ENCODE measurements around the gene P3H3. TPM values are rescaled to one million over a fixed set of nuclear protein-coding genes. Genes with fewer than 3 reads are reported as not detected.
A peak's percentile ranks its signal among the peaks of the same experiment; 100 is the strongest.

P3H3 gene
- total and polyA plus RNA-seq, 9 of the 15 experiments (the other 6 are each of a cell fraction or from before 2014, with no cell fraction given): 0.03 to 15.0 (median 4.8) TPM

GRCh38 chr12:6867413-6868210 lies 39.4 kb downstream of the P3H3 start, which contains the start of gene TPI1 (continued):
- TF ChIP-seq MGA (IDR thresholded peaks at IDR 0.05): peak; percentile 50; the same call in 1 of the 2 replicates
- TF ChIP-seq HNRNPK (IDR thresholded peaks at IDR 0.05; ENCODE audit: low read depth, low read length, poor library complexity, severe bottlenecking): peak; percentile 26
- TF ChIP-seq MED1 (CRISPR knock-in tag; IDR thresholded peaks at IDR 0.05; ENCODE audit: borderline replicate concordance): 0 out of 2 replicates have a peak, but pooled peaks have one; percentile 81
- TF ChIP-seq ZNF583 (CRISPR knock-in tag; IDR thresholded peaks at IDR 0.05): no peak
- no peak for TF ChIP-seq HCFC1 (IDR thresholded peaks at IDR 0.05; ENCODE audit: low read depth, low read length)
- no peak for TF ChIP-seq SAP30 (IDR thresholded peaks at IDR 0.05; ENCODE audit: borderline replicate concordance, insufficient read depth, low read depth, low read length, poor library complexity, severe bottlenecking)
- TF ChIP-seq PHF21A (IDR thresholded peaks at IDR 0.05; ENCODE audit: borderline replicate concordance, low read depth): no peak
- TF ChIP-seq ZC3H8 (IDR thresholded peaks at IDR 0.05): no peak
- TF ChIP-seq SMARCA5 (IDR thresholded peaks at IDR 0.05): no peak
- peak; percentile 43 for TF ChIP-seq PCBP2 (IDR thresholded peaks at IDR 0.05; ENCODE audit: low read depth, low read length, poor library complexity, severe bottlenecking)
- peak; percentile 23; the same call in 1 of the 2 replicates for TF ChIP-seq EP400 (IDR thresholded peaks at IDR 0.05)
- no peak for TF ChIP-seq ZNF3 (CRISPR knock-in tag; IDR thresholded peaks at IDR 0.05)
- 0 out of 2 replicates have a peak, but pooled peaks have one; percentile 22 for TF ChIP-seq PHB (CRISPR knock-in tag; IDR thresholded peaks at IDR 0.05)
- no peak for TF ChIP-seq SMARCE1 (IDR thresholded peaks at IDR 0.05)
- TF ChIP-seq PURB (CRISPR knock-in tag; IDR thresholded peaks at IDR 0.05; ENCODE audit: low read depth): no peak
- no peak for TF ChIP-seq NFYB (IDR thresholded peaks at IDR 0.05; ENCODE audit: extremely low read depth, insufficient read length)
- TF ChIP-seq ZBTB7A (IDR thresholded peaks at IDR 0.05; ENCODE audit: borderline replicate concordance, control insufficient read depth, low read depth, low read length): peak; percentile 13; the same call in 1 of the 2 replicates

Measured in K562 (cell line).